ENCODE results near the gene AMDHD2. TPM values are rescaled to one million over a fixed set of nuclear protein-coding genes. Genes with fewer than 3 reads are reported as not detected.

The AMDHD2 gene
- polyA plus RNA-seq, 1 experiment, result 7.7 TPM

- Histone ChIP-seq H3K9me3 (ENCODE audit: control insufficient read depth, insufficient read depth, low read length) (no peaks in the 10 kb centered on the region), H3K27ac (ENCODE audit: low read depth, low read length) (no peak overlapping the region), H3K4me3 (ENCODE audit: low read depth, low read length) (no peak overlapping the region), H3K27me3 (ENCODE audit: control insufficient read depth, insufficient read depth, low read length) (no peaks in the 10 kb centered on the region)
- POLR2A ChIA-PET, result no interaction called here
- no peak for TF ChIP-seq CTCF (IDR thresholded peaks at IDR 0.05; ENCODE audit: low read depth, low read length)
- CTCF ChIA-PET, result no interaction called here
- no peak for DNase-seq (ENCODE audit: low read depth, low spot score)
These were observed 3.6 kb downstream of the AMDHD2 start for GRCh38 chr16:2523801-2524231.

- H3K4me3 ChIP-seq (ENCODE audit: low read depth, low read length), result no peak overlapping the region
- no peak for TF ChIP-seq CTCF (IDR thresholded peaks at IDR 0.05; ENCODE audit: low read depth, low read length)
- no peak overlapping the region for H3K27ac ChIP-seq (ENCODE audit: low read depth, low read length)
- no peaks in the 10 kb centered on the region for H3K27me3 ChIP-seq (ENCODE audit: control insufficient read depth, insufficient read depth, low read length)
- DNase-seq (ENCODE audit: low read depth, low spot score), result no peak
- H3K9me3 ChIP-seq (ENCODE audit: control insufficient read depth, insufficient read depth, low read length), result no peaks in the 10 kb centered on the region
- CTCF ChIA-PET, result no interaction called here
- POLR2A ChIA-PET, result no interaction called here
These were observed 4.3 kb downstream of the AMDHD2 start for GRCh38 chr16:2524339-2524938.

DNA sequence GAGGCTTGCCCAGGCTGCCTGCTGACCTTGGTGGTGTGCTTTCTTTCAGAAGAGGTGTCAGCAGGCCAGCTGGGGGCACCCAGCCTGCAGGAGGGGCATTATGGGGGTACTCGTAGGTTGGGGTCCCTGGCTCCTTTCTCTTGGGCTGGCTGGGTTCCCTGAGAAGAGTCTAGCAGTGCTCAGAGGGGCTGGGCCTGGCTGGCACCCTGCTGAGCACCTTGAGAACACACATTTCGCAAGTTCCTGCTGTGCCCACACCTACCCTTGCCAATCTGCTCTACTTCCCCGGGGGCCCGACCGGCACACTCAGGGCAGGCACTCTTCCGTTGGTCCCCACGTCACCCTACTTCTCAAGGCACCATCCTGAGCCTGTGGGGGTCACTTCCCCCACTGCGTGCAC, 6.0 kb downstream of the AMDHD2 start:
- H3K27ac ChIP-seq (ENCODE audit: low read depth, low read length), result no peak overlapping the region

DNA sequence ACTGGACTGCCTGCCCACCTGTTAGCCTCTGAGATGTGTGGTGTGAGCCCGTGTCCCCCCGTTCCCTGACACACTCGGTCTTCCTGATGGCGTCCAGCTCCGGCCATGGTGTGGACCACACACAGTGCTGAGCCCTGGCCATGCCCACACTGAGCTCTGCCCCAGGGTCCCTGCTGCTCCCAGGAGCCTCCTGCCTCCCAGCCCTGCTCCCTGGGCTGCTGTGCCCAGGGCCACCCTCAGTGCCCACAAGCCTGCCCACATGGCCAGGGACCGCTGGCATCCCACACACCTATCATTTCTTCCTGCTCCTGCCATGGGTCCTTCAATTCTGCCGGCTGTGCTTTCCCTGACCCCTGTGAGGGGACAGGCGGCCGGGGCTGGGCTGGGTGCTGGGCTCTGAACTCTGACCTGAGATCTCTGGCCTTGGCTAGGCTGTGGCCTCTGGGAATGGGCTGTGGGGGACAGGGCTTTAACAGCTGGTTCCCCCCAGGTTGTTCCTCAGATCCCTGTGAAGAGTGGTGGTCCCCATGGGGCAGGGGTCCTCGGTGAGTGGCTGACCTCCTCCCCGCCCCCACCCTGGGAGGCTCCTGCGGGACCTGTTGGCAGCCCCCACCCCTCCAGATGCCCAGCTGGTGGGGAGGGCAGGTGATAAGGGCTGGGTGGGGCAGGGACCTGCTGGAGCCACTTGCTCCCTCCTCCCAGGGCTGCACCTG, 7.1 kb downstream of the AMDHD2 start:
- no peak overlapping the region for H3K4me3 ChIP-seq (ENCODE audit: low read depth, low read length)
- H3K27ac ChIP-seq (ENCODE audit: low read depth, low read length), result no peak overlapping the region
- no peaks in the 10 kb centered on the region for H3K27me3 ChIP-seq (ENCODE audit: control insufficient read depth, insufficient read depth, low read length)
- CTCF ChIA-PET, result no interaction called here
- no peak for TF ChIP-seq CTCF (IDR thresholded peaks at IDR 0.05; ENCODE audit: low read depth, low read length)
- no peaks in the 10 kb centered on the region; the same call in 1 of the 2 replicates for H3K9me3 ChIP-seq (ENCODE audit: control insufficient read depth, insufficient read depth, low read length)
- DNase-seq (ENCODE audit: low read depth, low spot score), result no peak
- POLR2A ChIA-PET, result no interaction called here

More for the DNA sequence above, 6.0 kb downstream of the AMDHD2 start:
- no peak for DNase-seq (ENCODE audit: low read depth, low spot score)
- Histone ChIP-seq H3K27me3 (ENCODE audit: control insufficient read depth, insufficient read depth, low read length) (no peaks in the 10 kb centered on the region), H3K4me3 (ENCODE audit: low read depth, low read length) (no peak overlapping the region), H3K9me3 (ENCODE audit: control insufficient read depth, insufficient read depth, low read length) (no peaks in the 10 kb centered on the region)
- no peak for TF ChIP-seq CTCF (IDR thresholded peaks at IDR 0.05; ENCODE audit: low read depth, low read length)
- ChIA-PET POLR2A (no interaction called here), CTCF (no interaction called here)

GRCh38 chr16:2527784-2528100, 7.6 kb downstream of the AMDHD2 start:
- CTCF ChIA-PET, result no interaction called here
- POLR2A ChIA-PET, result no interaction called here
- no peaks in the 10 kb centered on the region for H3K27me3 ChIP-seq (ENCODE audit: control insufficient read depth, insufficient read depth, low read length)
- TF ChIP-seq CTCF (IDR thresholded peaks at IDR 0.05; ENCODE audit: low read depth, low read length), result no peak
- H3K9me3 ChIP-seq (ENCODE audit: control insufficient read depth, insufficient read depth, low read length), result no peaks in the 10 kb centered on the region; the same call in 1 of the 2 replicates
- no peak for DNase-seq (ENCODE audit: low read depth, low spot score)
- no peak overlapping the region for H3K4me3 ChIP-seq (ENCODE audit: low read depth, low read length)
- no peak overlapping the region for H3K27ac ChIP-seq (ENCODE audit: low read depth, low read length)

Data from AG04450 (cell line).